GM23338 (cell line): ENCODE data around the gene FMO1. TPM values are rescaled to one million over a fixed set of nuclear protein-coding genes. Genes with fewer than 3 reads are reported as not detected.

Experiments
- ATAC-seq: fragments of 200-7000 bp; cut with Tn5 transposase; 3 replicates; pipeline ENCODE4 v1.9.1; 2020
- DNase-seq: peaks from one replicate; pipeline ENCODE4 v3.0.0-alpha.2; 2015; ENCODE audit warnings: low spot score
- H2AFZ ChIP-seq: fragments of 200-600 bp; sonication (generic); 2 replicates; pipeline ENCODE4 v1.8.0; 2016; ENCODE audit warnings: antibody characterized with exemption, mild to moderate bottlenecking, moderate library complexity
- H3F3A ChIP-seq: fragments of 200-600 bp; sonication (generic); replicated peaks from 2 replicates; pipeline ENCODE4 v1.8.0; 2017; ENCODE audit warnings: antibody characterized with exemption, mixed run types, low read depth
- H3K27ac ChIP-seq: fragments of 200-600 bp; sonication (generic); 2 replicates; pipeline ENCODE4 v1.6.1; 2016; ENCODE audit warnings: low read depth
- H3K27me3 ChIP-seq: fragments of 200-600 bp; sonication (generic); 2 replicates; pipeline ENCODE4 v1.8.0; 2016; ENCODE audit warnings: mild to moderate bottlenecking, mixed run types, moderate library complexity; ENCODE audit not compliant: insufficient read depth
- H3K36me3 ChIP-seq: fragments of 200-600 bp; sonication (generic); 2 replicates; pipeline ENCODE4 v1.8.0; 2016; ENCODE audit warnings: mild to moderate bottlenecking; ENCODE audit not compliant: insufficient read depth
- H3K4me1 ChIP-seq: fragments of 200-600 bp; sonication (generic); 2 replicates; pipeline ENCODE4 v1.8.0; 2016; ENCODE audit warnings: mild to moderate bottlenecking, moderate library complexity; ENCODE audit not compliant: insufficient read depth
- H3K4me2 ChIP-seq: fragments of 200-600 bp; sonication (generic); 2 replicates; pipeline ENCODE4 v1.7.1; 2017; ENCODE audit warnings: mixed run types
- H3K4me3 ChIP-seq: fragments of 200-600 bp; sonication (generic); 2 replicates; pipeline ENCODE4 v1.6.1; 2016; ENCODE audit warnings: mixed run types
- H3K79me2 ChIP-seq: fragments of 200-600 bp; sonication (generic); replicated peaks from 2 replicates; pipeline ENCODE4 v1.8.0; 2017; ENCODE audit warnings: mild to moderate bottlenecking; ENCODE audit not compliant: insufficient read depth
- H3K9me2 ChIP-seq: fragments of 200-600 bp; sonication (generic); 2 replicates; pipeline ENCODE4 v1.8.0; 2017; ENCODE audit not compliant: insufficient read depth
- H4K20me1 ChIP-seq: fragments of 200-600 bp; sonication (generic); replicated peaks from 2 replicates; pipeline ENCODE4 v1.8.0; 2017; ENCODE audit warnings: mild to moderate bottlenecking; ENCODE audit not compliant: insufficient read depth
- H3K27ac Mint-ChIP-seq: 2 replicates; pipeline ENCODE4 v1.8.0; 2020; ENCODE audit warnings: inconsistent platforms, mild to moderate bottlenecking, moderate library complexity, mixed read lengths
- H3K27me3 Mint-ChIP-seq: 3 replicates; pipeline ENCODE4 v1.8.0; 2022; ENCODE audit warnings: low read depth, mild to moderate bottlenecking, moderate library complexity, mixed read lengths, inconsistent platforms; ENCODE audit not compliant: insufficient read depth, poor library complexity
- H3K36me3 Mint-ChIP-seq: 3 replicates; pipeline ENCODE4 v1.8.0; 2021; ENCODE audit warnings: low read depth, mild to moderate bottlenecking, inconsistent platforms, moderate library complexity, mixed read lengths
- H3K4me1 Mint-ChIP-seq: 3 replicates; pipeline ENCODE4 v1.8.0; 2020; ENCODE audit warnings: mild to moderate bottlenecking, inconsistent platforms, mixed read lengths
- H3K4me3 Mint-ChIP-seq: 3 replicates; pipeline ENCODE4 v1.8.0; 2021; ENCODE audit warnings: moderate library complexity, mild to moderate bottlenecking, inconsistent platforms, mixed read lengths
- H3K9me3 Mint-ChIP-seq: 3 replicates; pipeline ENCODE4 v1.8.0; 2020; ENCODE audit warnings: moderate library complexity, mild to moderate bottlenecking, inconsistent platforms, mixed read lengths
- CREB1 ChIP-seq: fragments of 250-450 bp; sonication (Bioruptor Pico); IDR thresholded peaks from 2 replicates; pipeline ENCODE4 v1.5.0; 2020; ENCODE audit warnings: low read depth, mild to moderate bottlenecking, moderate library complexity
- EZH2 ChIP-seq: fragments of 200-600 bp; sonication (generic); IDR thresholded peaks from one replicate; pipeline ENCODE4 v1.8.0; 2017; ENCODE audit warnings: antibody characterized with exemption, mild to moderate bottlenecking, low read depth; ENCODE audit not compliant: unreplicated experiment
- EZH2phosphoT487 ChIP-seq: fragments of 200-600 bp; sonication (generic); IDR thresholded peaks from one replicate; pipeline ENCODE4 v1.8.1; 2018; ENCODE audit warnings: antibody characterized with exemption; ENCODE audit not compliant: unreplicated experiment
- JUNB ChIP-seq: IDR thresholded peaks from one replicate; pipeline ENCODE4 v1.6.1; 2016; ENCODE audit warnings: antibody characterized with exemption; ENCODE audit not compliant: unreplicated experiment
- NANOG ChIP-seq: IDR thresholded peaks from 2 replicates; pipeline ENCODE4 v1.6.1; 2016; ENCODE audit warnings: antibody characterized with exemption, borderline replicate concordance
- POLR2AphosphoS5 ChIP-seq: IDR thresholded peaks from 2 replicates; pipeline ENCODE4 v1.6.1; 2016; ENCODE audit warnings: antibody characterized with exemption, low read depth
- ZNF114 ChIP-seq: fragments of 250-450 bp; sonication (Bioruptor Pico); IDR thresholded peaks from 2 replicates; pipeline ENCODE4 v1.5.0; 2020; ENCODE audit warnings: mild to moderate bottlenecking, moderate library complexity
- ZNF331 ChIP-seq: fragments of 250-450 bp; sonication (Bioruptor Pico); IDR thresholded peaks from 2 replicates; pipeline ENCODE4 v1.5.0; 2020; ENCODE audit warnings: low read depth, mild to moderate bottlenecking, moderate library complexity
- polyA plus RNA-seq: library from polyadenylated mRNA; unstranded; fragments of >200 nt; fragmentation: Nextera tagmentation; extraction: Ambion mirVana; gene quantifications from 2 replicates; pipeline ENCODE4 v1.2.1, GENCODE V29; 2016
- total RNA-seq: library from RNA; depleted of rRNA; stranded (reverse); fragments of >200 nt; shearing (Covaris generic); gene quantifications from 2 replicates; pipeline ENCODE4 v1.2.3, GENCODE V29; 2014
- TF ChIP-seq, protein P1 (sequence below): IDR thresholded peaks from 2 replicates; pipeline ENCODE4 v1.6.1; 2016; ENCODE audit warnings: antibody characterized with exemption
- TF ChIP-seq, protein P2 (sequence below), 2 experiments: fragments of 200-600 bp in 1 of 2; sonication (generic) in 1 of 2; conservative IDR thresholded peaks; 2 replicates each; pipeline versions ENCODE4 v1.5.1 to v1.6.1; 2016 to 2017; ENCODE audit warnings: antibody characterized with exemption in 2 of 2, low read depth in 2 of 2, mild to moderate bottlenecking in 2 of 2, moderate library complexity in 1 of 2
- TF ChIP-seq, protein P3 (sequence below): IDR thresholded peaks from one replicate; pipeline ENCODE4 v1.6.1; 2018; ENCODE audit warnings: antibody characterized with exemption; ENCODE audit not compliant: unreplicated experiment

The FMO1 gene
- total and polyA plus RNA-seq, 2 experiments from 2014 or later = 0.19 TPM; not detected in 1

DNA sequence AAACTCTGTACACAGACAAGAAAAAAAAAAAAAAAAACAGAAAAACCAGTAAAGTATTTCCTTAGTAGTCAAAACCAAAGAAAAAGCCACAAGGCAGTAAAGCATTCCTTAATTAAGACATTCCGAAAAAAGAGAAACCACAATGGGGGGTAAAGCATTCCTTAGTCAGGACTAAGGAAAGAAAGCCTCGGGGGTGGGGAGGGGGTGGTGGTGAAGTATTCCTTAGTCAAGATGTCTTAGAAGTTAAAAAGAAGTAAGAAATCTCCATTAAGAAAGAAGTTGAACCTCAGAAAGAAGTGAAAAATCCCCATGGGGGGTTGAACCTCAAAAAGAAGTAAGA lies 28.2 kb upstream of the FMO1 start (continued):
- TF ChIP-seq, protein P1, sequence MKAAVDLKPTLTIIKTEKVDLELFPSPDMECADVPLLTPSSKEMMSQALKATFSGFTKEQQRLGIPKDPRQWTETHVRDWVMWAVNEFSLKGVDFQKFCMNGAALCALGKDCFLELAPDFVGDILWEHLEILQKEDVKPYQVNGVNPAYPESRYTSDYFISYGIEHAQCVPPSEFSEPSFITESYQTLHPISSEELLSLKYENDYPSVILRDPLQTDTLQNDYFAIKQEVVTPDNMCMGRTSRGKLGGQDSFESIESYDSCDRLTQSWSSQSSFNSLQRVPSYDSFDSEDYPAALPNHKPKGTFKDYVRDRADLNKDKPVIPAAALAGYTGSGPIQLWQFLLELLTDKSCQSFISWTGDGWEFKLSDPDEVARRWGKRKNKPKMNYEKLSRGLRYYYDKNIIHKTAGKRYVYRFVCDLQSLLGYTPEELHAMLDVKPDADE = no peak
- TF ChIP-seq, protein P2, sequence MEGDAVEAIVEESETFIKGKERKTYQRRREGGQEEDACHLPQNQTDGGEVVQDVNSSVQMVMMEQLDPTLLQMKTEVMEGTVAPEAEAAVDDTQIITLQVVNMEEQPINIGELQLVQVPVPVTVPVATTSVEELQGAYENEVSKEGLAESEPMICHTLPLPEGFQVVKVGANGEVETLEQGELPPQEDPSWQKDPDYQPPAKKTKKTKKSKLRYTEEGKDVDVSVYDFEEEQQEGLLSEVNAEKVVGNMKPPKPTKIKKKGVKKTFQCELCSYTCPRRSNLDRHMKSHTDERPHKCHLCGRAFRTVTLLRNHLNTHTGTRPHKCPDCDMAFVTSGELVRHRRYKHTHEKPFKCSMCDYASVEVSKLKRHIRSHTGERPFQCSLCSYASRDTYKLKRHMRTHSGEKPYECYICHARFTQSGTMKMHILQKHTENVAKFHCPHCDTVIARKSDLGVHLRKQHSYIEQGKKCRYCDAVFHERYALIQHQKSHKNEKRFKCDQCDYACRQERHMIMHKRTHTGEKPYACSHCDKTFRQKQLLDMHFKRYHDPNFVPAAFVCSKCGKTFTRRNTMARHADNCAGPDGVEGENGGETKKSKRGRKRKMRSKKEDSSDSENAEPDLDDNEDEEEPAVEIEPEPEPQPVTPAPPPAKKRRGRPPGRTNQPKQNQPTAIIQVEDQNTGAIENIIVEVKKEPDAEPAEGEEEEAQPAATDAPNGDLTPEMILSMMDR (conservative IDR thresholded peaks at IDR 0.05; ENCODE audit: low read depth in 2 of 2) = no peak
- TF ChIP-seq EZH2phosphoT487 (no peak), ZNF114 (CRISPR knock-in tag) (no peak), NANOG (no peak; the same call in 1 of the 2 replicates), CREB1 (CRISPR knock-in tag) (no peak), ZNF331 (no peak), POLR2AphosphoS5 (no peak), EZH2 (no peak)
- TF ChIP-seq, protein P3, sequence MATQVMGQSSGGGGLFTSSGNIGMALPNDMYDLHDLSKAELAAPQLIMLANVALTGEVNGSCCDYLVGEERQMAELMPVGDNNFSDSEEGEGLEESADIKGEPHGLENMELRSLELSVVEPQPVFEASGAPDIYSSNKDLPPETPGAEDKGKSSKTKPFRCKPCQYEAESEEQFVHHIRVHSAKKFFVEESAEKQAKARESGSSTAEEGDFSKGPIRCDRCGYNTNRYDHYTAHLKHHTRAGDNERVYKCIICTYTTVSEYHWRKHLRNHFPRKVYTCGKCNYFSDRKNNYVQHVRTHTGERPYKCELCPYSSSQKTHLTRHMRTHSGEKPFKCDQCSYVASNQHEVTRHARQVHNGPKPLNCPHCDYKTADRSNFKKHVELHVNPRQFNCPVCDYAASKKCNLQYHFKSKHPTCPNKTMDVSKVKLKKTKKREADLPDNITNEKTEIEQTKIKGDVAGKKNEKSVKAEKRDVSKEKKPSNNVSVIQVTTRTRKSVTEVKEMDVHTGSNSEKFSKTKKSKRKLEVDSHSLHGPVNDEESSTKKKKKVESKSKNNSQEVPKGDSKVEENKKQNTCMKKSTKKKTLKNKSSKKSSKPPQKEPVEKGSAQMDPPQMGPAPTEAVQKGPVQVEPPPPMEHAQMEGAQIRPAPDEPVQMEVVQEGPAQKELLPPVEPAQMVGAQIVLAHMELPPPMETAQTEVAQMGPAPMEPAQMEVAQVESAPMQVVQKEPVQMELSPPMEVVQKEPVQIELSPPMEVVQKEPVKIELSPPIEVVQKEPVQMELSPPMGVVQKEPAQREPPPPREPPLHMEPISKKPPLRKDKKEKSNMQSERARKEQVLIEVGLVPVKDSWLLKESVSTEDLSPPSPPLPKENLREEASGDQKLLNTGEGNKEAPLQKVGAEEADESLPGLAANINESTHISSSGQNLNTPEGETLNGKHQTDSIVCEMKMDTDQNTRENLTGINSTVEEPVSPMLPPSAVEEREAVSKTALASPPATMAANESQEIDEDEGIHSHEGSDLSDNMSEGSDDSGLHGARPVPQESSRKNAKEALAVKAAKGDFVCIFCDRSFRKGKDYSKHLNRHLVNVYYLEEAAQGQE = no peak

DNA sequence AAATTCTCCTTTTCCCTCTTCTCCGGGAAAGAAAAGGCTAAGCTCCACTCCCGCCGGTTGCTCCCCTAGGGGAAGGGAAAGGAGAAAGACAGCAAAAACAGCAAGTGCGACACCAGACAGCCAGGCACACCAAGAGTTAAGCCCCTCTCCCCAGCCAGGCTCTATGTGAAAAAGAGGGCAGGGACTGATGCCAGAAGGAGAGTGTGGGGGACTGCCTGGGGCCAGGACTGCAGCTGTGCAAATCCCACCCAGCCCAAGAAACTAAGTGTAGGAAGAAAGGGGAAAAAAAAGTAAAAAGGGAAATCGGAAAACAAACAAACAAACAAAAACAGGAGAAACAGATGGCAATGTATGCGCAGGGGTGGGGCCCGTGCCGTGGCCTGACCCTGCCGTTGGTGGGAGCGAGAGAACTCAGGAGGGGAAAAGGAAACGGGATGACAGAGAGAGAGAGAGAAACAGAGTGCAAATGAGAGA lies 27.7 kb upstream of the FMO1 start:
- peak overlapping the region; percentile 44 for H3K4me3 ChIP-seq
- no peaks in the 10 kb centered on the region for H4K20me1 ChIP-seq
- H3K79me2 ChIP-seq = no peaks in the 10 kb centered on the region
- H3F3A ChIP-seq = no peaks in the 10 kb centered on the region
- no peak overlapping the region for H2AFZ ChIP-seq
- ATAC-seq (peak; percentile 96), DNase-seq (peak; percentile 89)
- H3K27ac Mint-ChIP-seq = peak overlapping the region; percentile 93
- H3K36me3 ChIP-seq = no peaks in the 10 kb centered on the region
- peaks cover 23% of the 10 kb centered on the region for H3K9me3 Mint-ChIP-seq
- peaks cover 53% of the 10 kb centered on the region for H3K4me1 Mint-ChIP-seq
- peaks cover 2% of the 10 kb centered on the region for H3K27me3 Mint-ChIP-seq
- H3K4me2 ChIP-seq = peak overlapping the region; percentile 69
- peaks cover 45% of the 10 kb centered on the region for H3K4me1 ChIP-seq
- H3K36me3 Mint-ChIP-seq = peaks cover 19% of the 10 kb centered on the region; the same call in 2 of the 3 replicates
- no peaks in the 10 kb centered on the region for H3K27me3 ChIP-seq
- no peaks in the 10 kb centered on the region for H3K9me2 ChIP-seq
- peak overlapping the region; percentile 98 for H3K27ac ChIP-seq
- H3K4me3 Mint-ChIP-seq = peak overlapping the region; percentile 72
- no peak for TF ChIP-seq JUNB
- TF ChIP-seq NANOG = no peak
- peak; percentile 28; the same call in 1 of the 2 replicates for TF ChIP-seq POLR2AphosphoS5
- TF ChIP-seq, protein P1 = no peak
- no peak for TF ChIP-seq EZH2phosphoT487
- no peak for TF ChIP-seq ZNF331
- TF ChIP-seq, protein P3 = no peak
